Esophagus squamous epithelium (tissue), 5 donors: ENCODE measurements around the gene LRRC15. TPM values are rescaled to one million over a fixed set of nuclear protein-coding genes. Genes with fewer than 3 reads are reported as not detected.
A peak's percentile ranks its signal among the peaks of the same experiment; 100 is the strongest.

Source experiments
- DNase-seq: peaks from one replicate; lab custom pipeline; 2025; lab: John Stamatoyannopoulos, UW
- H3K27ac ChIP-seq, 4 donors: fragments of 200-600 bp; sonication (generic); one replicate each; pipeline ENCODE4 v1.5.1; 2016 to 2019; ENCODE audit warnings: mild to moderate bottlenecking in 1 of 4
- H3K27me3 ChIP-seq, 4 donors: fragments of 200-600 bp; sonication (generic); 1 replicate in 3 of 4; 2 replicates in 1 of 4; pipeline versions ENCODE4 v1.5.1 to v1.6.0; 2017 to 2021; ENCODE audit warnings: antibody characterized with exemption in 1 of 4
- H3K36me3 ChIP-seq, 3 donors: fragments of 200-600 bp; sonication (generic); one replicate each; pipeline ENCODE4 v1.5.1; 2016 to 2019
- H3K4me1 ChIP-seq, 3 donors: fragments of 200-600 bp; sonication (generic); one replicate each; pipeline ENCODE4 v1.5.1; 2017 to 2019
- H3K4me3 ChIP-seq, 4 donors: fragments of 200-600 bp; sonication (generic); 1 replicate in 3 of 4; 2 replicates in 1 of 4; pipeline ENCODE4 v1.5.1; 2016 to 2019; ENCODE audit warnings: mild to moderate bottlenecking in 2 of 4, moderate library complexity in 1 of 4
- H3K9me3 ChIP-seq, 3 donors: fragments of 200-600 bp; sonication (generic); one replicate each; pipeline ENCODE4 v1.5.1; 2016 to 2019
- POLR2A ChIP-seq, 4 donors: fragments of 450-650 bp; IDR thresholded peaks; one replicate each; pipeline ENCODE4 v1.6.1; 2017; ENCODE audit warnings: antibody characterized with exemption in 4 of 4, mild to moderate bottlenecking in 4 of 4, moderate library complexity in 3 of 4
- WGBS, 2 donors: methylation state at CpG; one replicate each; pipeline ENCODE4 v1.1.5; 2018; 5-methylcytosine and 5-hydroxymethylcytosine counted together
- intact Hi-C: fragments of 100-400 bp; cut with DNase I; formaldehyde crosslinking; loops from one replicate; pipeline ENCODE4 v1.15.0; 2022
- total RNA-seq, 4 donors: library from RNA; depleted of rRNA; stranded (reverse); fragments of >200 nt; gene quantifications; one replicate each; pipeline ENCODE4 v1.1.0, GENCODE V29; 2016
- TF ChIP-seq, protein P1 (sequence below), 6 experiments: fragments of 450-650 bp in 4 of 6; fragments of 200-600 bp in 2 of 6; sonication (generic) in 2 of 6; IDR thresholded peaks; one replicate each; pipeline ENCODE4 v1.5.1; 2016 to 2019; ENCODE audit warnings: antibody characterized with exemption in 6 of 6, mild to moderate bottlenecking in 4 of 6, moderate library complexity in 4 of 6
- donor health status: DM: yes; HTN: yes; CAD: no.

LRRC15 gene
- total RNA-seq, 4 donors from 2014 or later, result 0.38 TPM; not detected in 3

DNA sequence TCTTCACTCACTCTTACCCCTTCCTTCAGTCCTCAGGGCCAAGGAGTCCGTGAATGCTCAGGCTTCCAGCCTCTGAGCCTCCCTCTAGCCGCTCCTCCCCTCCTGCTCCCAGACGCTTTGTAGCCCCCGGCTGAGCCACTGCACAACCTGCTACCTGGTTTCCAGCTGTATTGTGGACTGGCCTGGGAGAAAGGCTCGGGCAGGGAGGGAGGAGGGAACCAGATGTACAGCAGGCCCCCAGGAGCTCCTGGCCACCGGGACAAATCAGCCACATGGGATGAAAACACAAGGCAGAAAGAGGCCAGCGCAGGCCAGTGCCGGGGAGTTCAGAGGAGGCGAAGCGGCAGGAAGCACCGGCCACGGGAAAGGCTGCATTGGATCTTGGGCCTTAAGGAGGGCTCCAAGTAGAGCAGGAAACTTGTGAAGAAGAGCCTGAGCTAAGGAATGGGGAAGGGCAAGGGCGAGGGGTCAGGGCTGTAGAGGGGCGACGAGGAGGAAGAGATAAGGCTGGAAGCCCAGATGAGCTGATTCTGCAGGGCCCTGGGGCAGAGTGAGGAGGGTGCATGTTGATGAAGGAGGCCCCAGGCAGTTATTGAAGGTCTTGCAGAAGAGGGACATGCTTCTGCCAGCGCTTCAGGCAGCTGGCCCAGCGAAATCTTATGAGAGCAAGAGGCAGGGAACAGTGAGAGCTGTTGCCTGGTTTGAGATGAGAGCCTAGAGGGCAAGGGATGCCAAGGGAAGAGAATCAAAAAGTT, 32.8 kb downstream of the LRRC15 start:
- no peaks in the 10 kb centered on the region for H3K36me3 ChIP-seq
- TF ChIP-seq POLR2A (IDR thresholded peaks at IDR 0.05), result no peak
- TF ChIP-seq, protein P1, sequence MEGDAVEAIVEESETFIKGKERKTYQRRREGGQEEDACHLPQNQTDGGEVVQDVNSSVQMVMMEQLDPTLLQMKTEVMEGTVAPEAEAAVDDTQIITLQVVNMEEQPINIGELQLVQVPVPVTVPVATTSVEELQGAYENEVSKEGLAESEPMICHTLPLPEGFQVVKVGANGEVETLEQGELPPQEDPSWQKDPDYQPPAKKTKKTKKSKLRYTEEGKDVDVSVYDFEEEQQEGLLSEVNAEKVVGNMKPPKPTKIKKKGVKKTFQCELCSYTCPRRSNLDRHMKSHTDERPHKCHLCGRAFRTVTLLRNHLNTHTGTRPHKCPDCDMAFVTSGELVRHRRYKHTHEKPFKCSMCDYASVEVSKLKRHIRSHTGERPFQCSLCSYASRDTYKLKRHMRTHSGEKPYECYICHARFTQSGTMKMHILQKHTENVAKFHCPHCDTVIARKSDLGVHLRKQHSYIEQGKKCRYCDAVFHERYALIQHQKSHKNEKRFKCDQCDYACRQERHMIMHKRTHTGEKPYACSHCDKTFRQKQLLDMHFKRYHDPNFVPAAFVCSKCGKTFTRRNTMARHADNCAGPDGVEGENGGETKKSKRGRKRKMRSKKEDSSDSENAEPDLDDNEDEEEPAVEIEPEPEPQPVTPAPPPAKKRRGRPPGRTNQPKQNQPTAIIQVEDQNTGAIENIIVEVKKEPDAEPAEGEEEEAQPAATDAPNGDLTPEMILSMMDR (IDR thresholded peaks at IDR 0.05), result no peak
- no peak overlapping the region for H3K27ac ChIP-seq
- H3K4me1 ChIP-seq, result peaks cover 3 to 22% (median 6%) of the 10 kb centered on the region in 3 donors
- no peak for DNase-seq
- H3K9me3 ChIP-seq, result no peaks in the 10 kb centered on the region
- WGBS, 2 donors, result 85 to 89% methylated on average over 13 to 14 of the region's 17 CpGs
- H3K4me3 ChIP-seq, result no peak overlapping the region
- intact Hi-C loops, result no loop called here
- H3K27me3 ChIP-seq, result peaks cover 0 to 38% (median 0%) of the 10 kb centered on the region in 4 donors

DNA sequence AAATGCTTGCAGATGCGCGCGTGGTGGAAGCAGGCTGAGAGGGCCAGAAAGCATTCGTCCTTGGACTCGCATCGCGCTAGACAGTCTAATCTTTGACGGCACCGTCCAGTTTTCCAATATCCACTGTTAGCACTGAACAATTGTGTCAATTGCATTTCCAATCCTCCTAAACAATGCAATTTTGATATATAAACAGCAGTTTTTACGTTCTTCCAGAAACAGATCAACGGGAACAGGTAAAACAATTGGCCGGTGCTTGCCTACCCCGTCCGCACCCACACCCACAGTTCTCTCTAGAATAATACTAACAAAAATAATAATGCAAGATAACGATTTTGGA, 35.6 kb downstream of the LRRC15 start:
- Histone ChIP-seq H3K4me1 (peaks cover 6 to 51% (median 21%) of the 10 kb centered on the region in 3 donors), H3K4me3 (peak overlapping the region in 2 of 4 donors; percentile 51 to 68), H3K9me3 (no peaks in the 10 kb centered on the region), H3K27ac (no peak overlapping the region), H3K36me3 (no peaks in the 10 kb centered on the region), H3K27me3 (peaks cover 0 to 42% (median 0%) of the 10 kb centered on the region in 4 donors)
- 33 to 36% methylated on average over 12 to 15 of the region's 15 CpGs for WGBS, 2 donors
- no peak for TF ChIP-seq POLR2A (IDR thresholded peaks at IDR 0.05)
- TF ChIP-seq, protein P1 (IDR thresholded peaks at IDR 0.05), result no peak
- DNase-seq, result no peak
- intact Hi-C loops, result loop anchor here (5.0 kb wide), 2 partner anchors 73 to 248 kb away; no protein-coding TSS in a partner anchor

DNA sequence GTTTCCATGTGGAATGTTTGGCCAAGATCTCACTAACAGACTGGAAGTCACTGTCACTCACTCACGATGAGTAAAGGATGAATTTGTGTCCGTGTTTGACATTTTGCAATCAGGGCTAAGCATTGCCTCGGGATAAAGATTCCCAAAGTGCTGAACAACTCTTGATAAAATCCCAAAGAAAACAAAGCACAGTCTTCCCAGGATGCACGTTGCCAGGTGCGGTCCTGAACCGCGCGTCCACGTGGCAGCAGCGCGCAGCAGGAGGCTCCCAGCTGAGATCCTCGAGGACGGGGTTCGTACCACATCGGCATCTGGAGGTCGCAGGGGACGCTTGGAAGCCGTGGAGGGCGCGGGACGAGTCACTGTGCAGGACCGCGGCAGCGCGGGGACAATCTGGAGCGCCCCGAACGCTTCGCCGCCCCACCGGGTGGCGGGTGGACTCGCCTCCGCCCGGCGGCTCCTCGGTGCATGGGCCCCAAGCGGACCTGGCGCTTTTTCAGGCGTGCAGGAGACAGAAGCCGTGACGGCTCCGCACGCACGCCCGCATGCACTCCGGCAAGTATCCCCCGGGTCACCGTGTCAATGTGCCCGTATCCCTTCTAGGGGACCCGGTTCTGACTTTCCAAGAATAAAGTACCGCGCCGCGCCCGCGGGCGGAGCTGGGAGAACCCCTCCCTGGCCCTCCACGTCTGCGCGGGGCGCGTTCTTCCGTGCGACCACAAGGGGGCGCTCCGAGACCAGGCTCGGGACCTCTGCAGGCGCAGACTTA, 36.1 kb downstream of the LRRC15 start:
- intact Hi-C loops, result loop anchor here (5.0 kb wide), 2 partner anchors 74 to 249 kb away; no protein-coding TSS in a partner anchor
- TF ChIP-seq, protein P1 (IDR thresholded peaks at IDR 0.05), result peak; percentile 97 to 99 (median 98)
- TF ChIP-seq POLR2A (IDR thresholded peaks at IDR 0.05), result no peak
- Histone ChIP-seq H3K27ac (peak overlapping the region in 3 of 4 donors; percentile 10 to 83 (median 79)), H3K4me1 (peaks cover 10 to 56% (median 23%) of the 10 kb centered on the region in 3 donors), H3K9me3 (no peaks in the 10 kb centered on the region), H3K4me3 (peak overlapping the region; percentile 19 to 68 (median 48)), H3K27me3 (peaks cover 0 to 42% (median 0%) of the 10 kb centered on the region in 4 donors), H3K36me3 (no peaks in the 10 kb centered on the region)
- no peak for DNase-seq
- 6 to 14% methylated on average over 16 to 19 of the region's 69 CpGs for WGBS, 2 donors

DNA sequence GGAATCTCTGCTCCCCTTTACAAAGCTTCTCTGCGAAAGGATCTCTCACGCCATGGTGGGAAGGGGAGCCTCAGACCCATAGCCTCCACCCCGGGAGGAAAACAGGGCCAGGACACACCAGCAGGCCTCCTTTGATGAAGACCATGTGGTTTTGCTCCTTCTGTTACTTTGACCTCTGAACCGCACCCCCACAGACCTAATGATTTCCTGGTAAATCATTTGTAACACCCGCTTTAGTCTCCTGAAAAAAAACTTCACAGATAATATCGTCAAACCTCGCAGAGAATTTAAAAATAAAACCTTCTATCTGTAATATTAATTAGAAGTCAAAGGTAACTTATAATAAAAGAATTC, 36.7 kb downstream of the LRRC15 start:
- intact Hi-C loops, result loop anchor here (5.0 kb wide), 2 partner anchors 74 to 249 kb away; no protein-coding TSS in a partner anchor
- TF ChIP-seq, protein P1 (IDR thresholded peaks at IDR 0.05), result no peak
- TF ChIP-seq POLR2A (IDR thresholded peaks at IDR 0.05), result no peak
- Histone ChIP-seq H3K9me3 (no peaks in the 10 kb centered on the region), H3K27me3 (peaks cover 0 to 42% (median 0%) of the 10 kb centered on the region in 4 donors), H3K4me1 (peaks cover 13 to 62% (median 26%) of the 10 kb centered on the region in 3 donors), H3K36me3 (no peaks in the 10 kb centered on the region), H3K4me3 (no peak overlapping the region), H3K27ac (peak overlapping the region in 3 of 4 donors; percentile 6 to 83 (median 79))
- no peak for DNase-seq
- WGBS, 2 donors, result 72 to 85% methylated on average over 5 to 6 of the region's 7 CpGs
